NCI-H2029 treated with DMSO at 0.1 percent for 48 hours (cell line): Measurements from ENCODE around the gene RERE.

Experiments used
- DNase-seq: peaks from one replicate; lab custom pipeline; 2025; lab: John Stamatoyannopoulos, UW

The RERE gene

DNA sequence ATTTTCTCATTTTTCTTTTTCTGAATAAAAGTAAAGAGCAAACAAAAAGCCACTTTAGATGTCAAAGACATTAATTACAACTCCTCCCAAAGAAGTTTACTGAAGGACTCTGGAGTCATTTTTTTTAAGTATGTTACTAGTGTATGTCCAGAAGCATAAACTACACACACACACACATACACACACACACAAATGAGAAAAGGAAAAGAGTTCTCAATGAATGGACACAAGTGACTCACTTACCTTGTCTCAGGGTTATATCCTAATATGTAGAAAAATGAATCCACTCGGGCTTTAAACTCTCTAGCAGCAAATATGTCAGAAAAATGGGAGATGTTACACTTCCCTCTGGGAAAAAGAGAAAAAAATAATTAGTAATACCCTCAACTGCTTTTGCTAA, 276.5 kb downstream of the RERE start:
- no peak for DNase-seq

DNA sequence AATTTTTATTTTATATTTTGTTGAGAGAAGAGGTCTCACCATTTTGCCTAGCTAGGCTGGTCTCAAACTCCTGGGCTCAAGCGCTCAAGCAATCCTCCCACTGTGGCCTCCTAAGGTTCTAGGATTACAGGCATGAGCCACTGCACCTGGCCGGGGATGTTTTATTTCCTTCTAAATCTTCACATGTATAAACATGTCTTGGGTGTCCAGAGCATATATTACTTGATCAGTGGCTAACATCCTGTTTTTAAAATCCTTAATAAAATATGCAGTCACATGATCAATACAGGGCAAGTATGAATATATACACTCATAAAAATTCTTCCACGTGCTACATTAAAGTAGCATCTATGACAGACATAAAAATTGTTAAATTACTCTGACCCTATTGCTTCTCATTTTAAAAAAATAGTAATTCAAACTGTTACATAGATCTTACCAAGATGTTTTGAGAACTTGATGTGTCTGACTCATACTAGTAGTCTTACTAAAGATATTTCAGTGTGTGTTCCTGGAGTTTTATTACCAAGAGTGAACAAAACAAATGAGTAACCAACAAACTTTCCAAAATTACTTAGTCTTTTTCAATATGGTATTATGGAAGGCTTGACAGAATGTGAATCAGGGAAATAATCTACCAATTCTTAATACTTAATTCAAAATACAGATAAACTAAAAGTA, 277.0 kb downstream of the RERE start:
- DNase-seq, result no peak

DNA sequence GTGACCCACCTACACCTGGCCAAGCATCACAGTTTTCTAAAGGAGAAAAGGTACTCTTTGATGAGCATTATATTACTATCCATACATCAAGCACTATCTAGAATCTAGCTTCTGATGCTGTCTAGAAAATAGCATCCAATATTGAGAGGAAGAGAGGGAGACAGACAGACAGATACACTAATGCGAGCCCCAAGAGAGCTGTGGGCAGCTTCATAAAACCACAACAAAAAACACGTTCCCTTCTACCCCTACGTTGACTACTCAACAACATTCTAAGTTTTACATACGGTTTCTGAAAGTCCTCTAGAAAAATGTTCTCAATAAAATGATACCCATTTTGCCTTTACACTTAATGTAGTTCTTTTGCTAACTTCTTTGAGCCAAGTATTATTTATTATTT, 277.8 kb downstream of the RERE start:
- no peak for DNase-seq

DNA sequence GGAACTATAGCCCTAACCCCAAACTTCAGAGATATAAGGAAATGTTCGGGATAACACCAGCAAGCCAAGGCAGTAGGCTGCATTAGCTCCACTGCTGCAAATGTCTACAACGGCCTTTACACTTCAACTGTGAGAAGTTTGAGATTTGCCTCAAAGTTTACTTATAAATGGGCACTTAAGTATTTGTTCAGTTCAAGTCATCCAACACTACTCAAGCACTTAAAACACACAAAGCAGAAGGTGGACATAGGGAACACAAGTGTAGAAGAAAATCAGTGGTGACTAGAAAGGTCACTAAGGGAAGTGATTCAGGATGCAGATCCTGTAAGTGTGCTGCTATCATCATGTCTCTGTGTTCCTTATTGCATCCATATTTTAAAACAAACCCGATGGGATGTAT, 278.9 kb downstream of the RERE start:
- DNase-seq, result no peak

DNA sequence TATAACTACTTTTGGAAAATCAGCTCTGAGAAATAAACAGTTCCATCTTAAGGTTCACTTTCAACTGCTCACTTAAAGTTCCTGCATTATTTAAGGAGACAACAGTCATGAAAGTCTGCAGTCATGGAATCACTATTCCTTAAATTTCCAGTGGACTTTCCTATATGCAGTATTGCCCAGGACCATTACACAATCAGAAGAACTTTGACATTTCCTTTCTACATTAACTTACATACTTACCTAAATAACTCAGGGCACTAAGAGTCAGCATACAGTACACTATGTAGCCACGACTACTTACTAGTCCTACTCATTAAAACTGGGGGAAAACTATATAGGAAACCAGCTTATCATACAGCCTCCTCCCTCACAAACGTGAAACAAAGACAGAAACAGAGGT, 279.4 kb downstream of the RERE start:
- DNase-seq, result no peak

DNA sequence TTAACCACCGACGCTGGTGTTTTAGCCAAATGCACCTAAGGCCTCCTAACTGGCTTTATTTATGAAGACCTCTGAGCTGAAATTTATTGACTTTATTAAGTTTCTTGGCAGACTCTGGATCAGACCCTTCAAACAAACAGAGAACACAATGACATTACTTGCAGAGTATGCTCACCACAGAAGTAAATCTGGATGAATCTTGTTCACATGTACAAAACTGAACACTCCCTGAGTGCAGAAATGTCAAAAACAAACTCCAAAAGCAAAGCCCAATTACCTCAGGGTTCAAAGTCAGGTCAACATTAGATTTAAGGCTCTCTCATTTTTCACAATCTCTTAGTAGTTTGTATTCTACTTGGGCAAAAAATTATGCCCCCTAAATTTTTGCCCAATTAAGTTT, 280.9 kb downstream of the RERE start:
- no peak for DNase-seq

DNA sequence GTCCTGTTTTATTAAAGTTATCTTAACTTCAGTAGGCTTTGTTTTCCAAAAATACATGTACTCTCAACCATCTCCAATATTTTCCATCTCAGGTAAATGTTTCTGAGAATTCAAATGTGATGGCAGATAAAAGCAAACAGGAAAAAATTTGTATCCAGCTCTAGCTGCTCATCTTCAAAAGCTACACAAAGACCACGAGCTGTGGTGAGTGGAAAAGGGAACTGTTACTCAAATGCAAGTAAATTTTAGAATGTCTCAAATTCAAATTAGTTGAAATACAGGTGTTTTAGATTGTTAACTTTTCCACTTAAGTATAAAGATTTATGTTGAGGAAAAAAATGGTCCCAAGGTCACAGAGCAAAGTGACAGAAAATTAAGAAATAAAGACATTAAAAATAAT, 283.5 kb downstream of the RERE start:
- no peak for DNase-seq

DNA sequence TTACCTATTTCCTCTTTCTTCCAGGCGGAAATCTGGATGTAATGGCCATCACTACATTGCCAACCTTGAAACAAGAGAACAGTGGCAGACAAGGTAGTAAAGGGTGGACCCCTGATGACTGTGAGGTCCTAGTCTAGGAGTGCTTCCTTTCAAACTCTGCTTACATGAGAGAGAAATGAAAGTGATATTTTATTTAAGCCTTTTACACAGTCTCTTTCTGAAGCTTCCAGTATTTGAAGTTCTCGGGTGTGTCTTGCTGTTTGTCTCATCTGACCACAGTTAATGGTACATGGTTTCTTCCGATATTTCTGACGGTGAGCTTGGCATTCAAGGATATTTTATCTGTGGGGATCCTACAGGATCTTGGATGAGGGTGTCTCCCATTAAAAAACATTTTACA, 284.3 kb downstream of the RERE start:
- no peak for DNase-seq

DNA sequence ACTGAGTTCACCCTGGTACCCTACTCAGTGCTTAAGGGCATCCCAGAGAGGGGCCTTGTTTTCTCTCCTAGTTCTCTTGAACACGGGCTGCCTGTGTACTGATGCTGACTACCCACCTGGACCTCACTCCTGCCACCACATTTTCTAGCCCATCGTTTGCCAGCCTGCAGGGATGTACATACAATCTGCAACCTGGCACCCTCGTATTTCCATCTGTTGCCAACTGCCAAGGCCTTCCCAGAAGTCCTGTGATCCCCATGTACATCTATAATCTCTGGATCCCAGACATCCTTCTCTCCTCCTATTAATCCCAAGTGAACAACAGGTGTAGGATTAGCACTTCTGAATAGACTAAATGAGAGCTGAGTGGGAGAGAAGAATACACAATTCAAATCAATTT, 287.5 kb downstream of the RERE start:
- DNase-seq, result no peak

DNA sequence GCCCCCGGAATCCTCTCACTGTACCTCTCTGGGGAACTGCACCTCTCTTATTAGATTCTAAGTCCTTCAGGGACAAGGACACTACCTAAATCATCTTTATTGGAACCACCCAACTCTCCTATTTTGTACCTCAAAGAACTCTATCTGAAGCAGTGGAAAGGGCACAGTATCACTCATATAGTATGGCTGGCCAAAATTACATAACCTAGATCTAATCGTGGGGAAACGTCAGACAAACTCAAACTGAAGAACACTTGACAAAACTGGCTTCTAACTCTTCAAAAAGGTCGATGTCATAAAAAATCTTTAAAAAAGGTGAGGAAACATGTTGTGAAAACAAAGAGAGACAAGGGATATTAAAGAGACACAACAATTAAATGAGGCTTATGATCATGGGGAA, 289.5 kb downstream of the RERE start:
- DNase-seq, result no peak

DNA sequence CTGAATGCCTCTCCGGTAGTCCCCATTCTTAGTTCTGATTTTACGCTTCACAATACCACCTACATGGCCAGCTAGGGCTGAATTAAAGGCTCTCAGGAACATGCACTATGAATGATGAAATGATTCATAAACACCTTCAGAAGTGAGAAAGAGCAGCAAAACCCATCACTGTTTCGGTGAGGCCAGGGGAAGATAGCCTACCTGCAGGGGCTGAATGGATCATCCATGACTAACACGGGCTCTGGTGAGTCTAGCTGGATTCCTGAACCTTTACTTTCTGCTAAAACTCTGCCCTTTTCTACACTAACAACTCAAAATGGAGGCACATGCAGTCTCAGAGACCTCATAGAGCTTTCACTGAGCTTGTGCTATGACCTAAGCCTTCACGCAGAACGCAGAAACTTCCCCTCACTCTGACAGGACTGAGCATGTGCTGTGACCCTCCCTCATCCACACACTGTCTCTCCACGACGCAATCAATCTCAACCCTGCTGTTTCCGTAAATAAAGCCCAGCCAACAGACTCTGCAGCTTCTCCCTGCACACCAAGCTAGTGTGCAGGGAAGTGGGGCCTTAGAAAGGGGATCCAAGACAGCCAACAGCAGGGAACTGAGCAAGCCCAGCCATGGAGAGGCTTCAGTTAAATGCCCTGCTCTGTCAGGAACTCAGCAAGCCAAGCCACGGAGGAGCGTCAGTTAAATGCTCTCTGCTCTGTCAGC, 291.7 kb downstream of the RERE start:
- DNase-seq, result peak; percentile 86

DNA sequence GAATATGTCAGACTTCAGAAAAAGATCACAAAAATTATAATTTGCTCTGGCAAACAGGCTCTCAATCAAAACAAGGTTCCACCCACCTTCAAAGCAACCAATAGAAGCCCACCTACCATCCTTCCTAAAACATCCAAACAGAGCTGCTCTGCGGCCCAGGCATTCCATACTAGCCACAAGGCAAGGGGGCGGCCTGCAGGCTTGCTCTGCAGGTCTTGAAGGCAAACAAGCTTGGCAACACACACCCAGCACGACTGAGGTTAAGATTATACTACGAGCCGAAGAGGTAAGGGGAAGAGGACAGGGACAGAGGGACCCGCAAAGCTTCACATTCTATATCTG, 292.3 kb downstream of the RERE start:
- DNase-seq, result no peak

DNA sequence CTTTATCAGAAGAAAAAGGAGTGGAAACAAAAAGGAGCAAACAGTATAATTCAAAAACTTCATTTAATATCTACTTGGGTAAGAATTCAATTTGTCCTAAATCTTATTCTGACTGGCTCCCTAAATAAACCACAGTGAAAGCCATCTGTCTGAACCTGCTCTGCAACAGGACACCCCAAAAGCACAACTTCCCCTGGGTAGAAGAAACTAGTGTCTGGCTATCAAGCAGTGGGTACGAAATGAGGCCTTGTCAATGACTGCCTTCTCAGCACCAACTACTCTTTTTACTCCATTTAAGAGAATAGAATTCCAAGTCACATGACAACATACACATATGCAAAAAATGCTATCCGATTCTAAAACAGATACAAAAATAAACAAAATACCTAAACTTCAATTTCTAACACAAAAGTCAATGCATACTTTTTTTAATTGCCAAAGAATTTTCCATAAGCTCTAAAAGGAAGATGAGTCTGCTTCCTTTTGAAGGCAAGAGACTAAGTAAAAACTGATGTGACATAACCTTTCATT, 292.7 kb downstream of the RERE start:
- no peak for DNase-seq

DNA sequence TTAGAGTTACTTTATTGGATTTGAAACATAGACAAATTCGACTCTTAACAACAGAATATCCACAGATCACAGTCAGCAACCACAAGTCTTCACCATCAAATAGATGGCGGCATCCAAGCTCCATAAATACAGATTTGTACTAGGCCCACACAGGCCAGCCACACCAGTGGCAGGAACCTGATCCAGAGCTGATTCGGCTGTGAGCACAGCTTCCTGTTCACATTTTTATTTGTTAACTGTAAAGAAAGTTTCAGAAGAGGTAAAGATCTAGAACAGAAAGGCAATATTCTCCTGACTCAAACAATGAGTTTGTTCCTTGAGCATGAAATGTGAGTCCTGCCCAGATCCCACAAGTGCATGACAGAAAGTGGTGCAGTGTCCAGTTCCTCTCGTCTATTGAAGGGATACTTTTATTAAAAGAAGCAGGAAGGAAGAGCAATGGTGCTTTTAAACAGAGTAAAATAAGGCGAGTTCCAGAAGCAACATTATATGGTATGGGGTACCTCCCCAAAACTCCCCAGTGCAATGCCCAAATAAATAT, 293.7 kb downstream of the RERE start:
- no peak for DNase-seq

DNA sequence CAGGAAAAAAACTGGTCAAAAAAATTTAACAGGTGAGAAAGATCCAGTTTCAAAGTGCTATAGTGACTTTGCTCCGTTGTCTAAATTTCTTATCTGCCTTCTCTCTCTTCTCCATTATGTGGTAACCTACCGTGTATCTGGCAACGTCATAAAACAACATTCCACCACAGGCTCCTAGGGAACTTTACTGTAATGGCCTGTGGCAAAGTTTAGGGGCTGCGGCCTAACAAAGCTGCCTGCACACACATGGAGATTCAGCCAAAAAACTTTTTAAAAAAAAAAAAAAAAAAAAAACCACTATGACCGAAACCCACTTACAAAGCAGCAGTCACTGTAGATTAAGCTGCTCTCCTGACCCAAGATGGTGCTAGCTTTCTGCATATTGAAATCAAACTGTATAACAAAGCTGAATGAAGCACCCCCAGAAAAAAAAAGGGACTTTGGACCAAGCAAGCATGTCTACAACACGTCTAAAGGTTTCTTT, 296.9 kb downstream of the RERE start:
- DNase-seq, result no peak

DNA sequence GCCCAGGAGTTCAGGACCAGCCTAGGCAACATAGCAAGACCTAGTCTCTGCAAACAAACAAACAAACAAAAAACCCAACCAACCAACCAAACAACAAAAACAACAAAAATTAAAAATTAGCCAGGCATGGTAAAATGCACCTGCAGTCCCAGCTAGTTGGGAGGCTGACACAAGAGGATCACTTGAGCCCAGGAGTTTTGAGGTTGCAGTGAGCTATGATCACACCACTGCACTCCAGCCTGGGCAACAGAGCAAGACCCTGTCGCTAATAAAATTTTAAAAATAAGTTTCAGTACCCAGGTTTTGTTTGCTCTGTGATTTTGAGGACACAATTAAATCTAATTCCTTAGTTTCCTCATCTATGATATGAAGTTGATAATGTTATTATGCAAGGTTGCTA, 298.3 kb downstream of the RERE start:
- no peak for DNase-seq

DNA sequence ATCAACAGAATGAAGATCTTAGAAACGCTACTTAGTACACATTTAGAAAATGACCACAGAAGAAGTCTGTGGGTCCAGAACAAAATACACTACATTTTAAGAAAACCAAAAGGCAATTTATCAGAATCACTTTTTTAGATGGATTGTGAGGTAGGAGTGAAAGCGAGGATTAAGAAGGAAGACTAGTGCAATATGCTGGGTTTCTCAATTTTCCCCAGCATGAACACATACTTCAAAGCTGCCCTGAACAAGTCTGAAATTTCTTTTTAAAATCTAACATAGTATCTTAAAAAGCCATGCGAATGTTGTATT, 299.0 kb downstream of the RERE start:
- no peak for DNase-seq

DNA sequence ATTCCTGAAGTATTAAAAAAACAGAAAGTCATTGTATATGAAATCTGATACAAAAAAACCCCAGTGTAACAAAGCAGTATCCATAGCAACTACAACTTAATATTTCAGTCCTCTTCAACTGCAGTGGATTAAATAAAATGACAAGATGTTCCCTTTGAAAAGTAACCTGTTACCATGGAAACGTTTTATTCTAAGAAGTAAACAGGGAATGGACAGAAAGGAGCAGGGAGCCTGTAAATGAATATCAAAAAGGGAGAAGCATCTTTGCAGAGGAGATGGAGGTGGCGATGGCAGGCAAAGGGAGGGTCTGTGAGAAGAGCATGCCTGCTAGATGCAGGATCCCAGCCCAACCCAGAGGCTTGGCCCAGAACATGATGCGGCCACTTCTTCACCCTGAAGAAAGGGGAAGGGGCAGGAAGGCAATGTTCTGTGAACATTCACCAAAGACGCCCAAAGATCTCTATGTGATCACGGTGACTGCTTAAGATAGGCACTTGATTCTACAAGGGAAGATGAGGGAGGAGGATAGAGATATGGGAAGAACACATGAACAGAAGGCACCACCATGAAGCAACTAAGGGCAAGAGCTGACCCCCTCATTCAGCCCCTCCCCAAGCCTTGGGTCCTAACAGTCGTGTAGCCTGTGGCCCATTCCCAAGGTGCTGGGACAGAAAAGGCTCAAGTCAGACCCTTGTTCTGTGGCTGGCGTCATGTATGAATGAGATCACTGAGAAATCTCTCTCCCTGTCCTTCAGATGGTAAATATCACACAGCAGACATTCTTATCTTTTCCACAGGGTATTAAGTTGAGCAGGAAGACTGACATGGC, 299.6 kb downstream of the RERE start:
- DNase-seq, result no peak

DNA sequence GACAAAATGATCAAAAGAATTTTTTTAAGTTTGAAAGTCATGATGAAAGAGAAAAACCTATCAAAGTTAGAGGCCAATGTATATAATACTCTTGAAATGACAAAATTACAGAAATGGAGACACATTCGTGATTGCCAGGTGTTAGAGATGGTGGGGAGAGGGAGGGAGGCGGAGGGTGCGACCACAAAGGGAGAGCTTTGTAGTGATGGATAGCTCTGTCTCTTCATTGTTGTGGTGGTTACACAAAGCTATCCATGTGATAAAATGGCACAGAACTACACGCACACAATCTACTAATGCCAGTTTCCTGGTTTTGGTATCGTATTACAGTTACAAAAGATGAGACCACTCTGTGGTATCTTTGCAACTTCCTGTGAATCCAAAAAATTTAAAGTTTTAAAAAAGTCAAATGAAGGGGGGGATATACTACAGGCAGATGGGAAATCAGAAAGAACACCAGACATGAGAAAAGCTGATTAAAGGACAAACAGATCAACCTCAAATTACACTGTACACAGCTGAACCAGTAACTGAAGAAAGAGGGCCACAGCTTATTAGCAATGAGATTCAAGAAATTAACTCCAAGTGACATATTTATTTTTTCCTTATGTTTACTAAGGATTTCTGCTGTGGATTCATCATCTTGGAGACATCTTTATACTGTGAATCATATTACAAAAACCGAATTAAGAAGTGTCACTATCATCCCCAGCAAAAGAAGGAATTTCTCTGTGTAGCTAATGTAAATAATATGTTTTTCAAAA, 300.5 kb downstream of the RERE start:
- DNase-seq, result peak; percentile 31

DNA sequence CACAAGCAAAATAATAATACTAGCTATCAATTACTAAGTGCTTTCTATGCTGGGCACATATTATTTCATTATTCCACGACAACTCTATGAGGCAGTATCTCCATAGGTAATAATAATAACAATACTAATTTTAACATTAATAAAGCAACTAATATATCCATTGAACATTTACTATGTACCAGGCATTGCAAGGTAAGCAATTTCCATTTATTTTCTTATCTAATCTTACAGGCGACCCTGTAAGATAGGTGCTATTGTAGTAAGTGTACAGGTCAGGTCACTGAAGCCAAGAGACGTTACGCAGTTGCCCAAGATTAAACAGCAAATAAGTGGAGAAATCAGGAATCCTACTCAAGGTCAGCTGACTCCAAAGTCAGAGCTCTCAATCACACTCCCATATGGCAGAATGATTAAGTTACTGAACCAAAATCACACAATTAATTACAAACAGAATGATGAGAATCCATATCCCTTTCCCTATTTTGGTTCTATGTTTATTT, 301.1 kb downstream of the RERE start:
- no peak for DNase-seq

DNA sequence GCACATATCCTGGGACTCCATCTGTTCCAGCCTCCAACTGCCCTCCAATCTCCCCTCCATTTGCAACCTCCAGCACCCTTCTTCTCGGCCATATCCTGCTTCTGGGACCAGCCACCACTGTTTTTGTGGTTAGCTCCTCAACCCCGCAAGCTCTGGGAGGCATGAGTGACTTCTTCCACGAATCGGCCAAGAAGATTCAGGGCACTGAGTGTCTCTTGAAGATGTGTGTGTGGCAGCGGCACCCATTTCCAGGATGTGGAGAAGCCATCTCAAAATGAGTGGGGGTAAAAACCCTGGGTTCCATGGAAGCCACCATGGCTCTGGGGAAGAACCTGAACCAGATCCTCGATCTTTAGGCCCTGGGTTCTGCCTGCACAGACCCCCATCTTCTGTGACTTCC, 304.9 kb downstream of the RERE start:
- DNase-seq, result no peak
